Heart left ventricle (tissue), 13 donors: ENCODE results near the gene KIF17.

Experiments
- POLR2A ChIP-seq, 2 donors: fragments of 450-650 bp; IDR thresholded peaks; one replicate each; pipeline ENCODE4 v1.6.1; 2017; ENCODE audit warnings: antibody characterized with exemption in 2 of 2, mild to moderate bottlenecking in 2 of 2, moderate library complexity in 2 of 2
- TF ChIP-seq, protein P1 (sequence below), 12 donors: fragments of 200-600 bp; sonication (generic) in 4 of 12; IDR thresholded peaks; one replicate each; pipeline versions ENCODE4 v1.5.0 to v1.8.0; 2018 to 2022; ENCODE audit warnings: antibody characterized with exemption in 12 of 12, mild to moderate bottlenecking in 5 of 12
- donor health status: ischemic (EF 13 %, LVEDD 7.1; RV severe dilation, severe dysfunction).
- donor health status: DM: no; HTN: yes; CAD: no.
- donor health status: DM: no; HTN: no; CAD: no.
- donor health status: ischemic (EF 25% LVEDD 6.9; RV normal size, moderate dysfunction).
- donor health status: ischemic (EF 25% LVEDD 5.7; RV mildly dilated, moderate dysfunction).
- donor health status: ischemic (EF 35%, LVEDD 5.7; RV mildly dilated, moderate dysfunction).
- donor health status: nonischemic (EF 11% LVEDD 7.7; RV severe dilation, severe dysfunction).
- donor health status: DM: yes; HTN: yes; CAD: no.
- donor health status: PGD.
- donor health status: ischemic (EF 29% LVEDD 5.4; RV normal size, mild dysfunction).
- donor health status: nonischemic (EF 23%, LVEDD 6.1; RV moderate dilation, normal function).

GRCh38 chr1:20689645-20690056, 28.2 kb downstream of the KIF17 start:
- TF ChIP-seq, protein P1, sequence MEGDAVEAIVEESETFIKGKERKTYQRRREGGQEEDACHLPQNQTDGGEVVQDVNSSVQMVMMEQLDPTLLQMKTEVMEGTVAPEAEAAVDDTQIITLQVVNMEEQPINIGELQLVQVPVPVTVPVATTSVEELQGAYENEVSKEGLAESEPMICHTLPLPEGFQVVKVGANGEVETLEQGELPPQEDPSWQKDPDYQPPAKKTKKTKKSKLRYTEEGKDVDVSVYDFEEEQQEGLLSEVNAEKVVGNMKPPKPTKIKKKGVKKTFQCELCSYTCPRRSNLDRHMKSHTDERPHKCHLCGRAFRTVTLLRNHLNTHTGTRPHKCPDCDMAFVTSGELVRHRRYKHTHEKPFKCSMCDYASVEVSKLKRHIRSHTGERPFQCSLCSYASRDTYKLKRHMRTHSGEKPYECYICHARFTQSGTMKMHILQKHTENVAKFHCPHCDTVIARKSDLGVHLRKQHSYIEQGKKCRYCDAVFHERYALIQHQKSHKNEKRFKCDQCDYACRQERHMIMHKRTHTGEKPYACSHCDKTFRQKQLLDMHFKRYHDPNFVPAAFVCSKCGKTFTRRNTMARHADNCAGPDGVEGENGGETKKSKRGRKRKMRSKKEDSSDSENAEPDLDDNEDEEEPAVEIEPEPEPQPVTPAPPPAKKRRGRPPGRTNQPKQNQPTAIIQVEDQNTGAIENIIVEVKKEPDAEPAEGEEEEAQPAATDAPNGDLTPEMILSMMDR (IDR thresholded peaks at IDR 0.05) = no peak
- TF ChIP-seq POLR2A (IDR thresholded peaks at IDR 0.05) = no peak
